Heart right ventricle (tissue), 16 donors: ENCODE data around the gene ACADS. TPM values are rescaled to one million over a fixed set of nuclear protein-coding genes. Genes with fewer than 3 reads are reported as not detected.
"Not testable (repeated sequence)": the region's sequence is repeated elsewhere in the genome, so short reads cannot be mapped to it uniquely, and the experiment has no call there.

Experiments
- ATAC-seq, 8 donors: fragments of 200-7000 bp; cut with Tn5 transposase; one replicate each; pipeline ENCODE4 v1.9.1; 2020; ENCODE audit warnings: mild to moderate bottlenecking in 8 of 8, moderate library complexity in 8 of 8, moderate number of reproducible peaks in 1 of 8
- DNase-seq, 2 donors: peaks; one replicate each; pipeline ENCODE4 v3.0.0-alpha.2; 2020
- H3K27ac ChIP-seq, 10 donors: fragments of 200-600 bp; sonication (generic) in 2 of 10; one replicate each; pipeline versions ENCODE4 v1.5.0 to v1.8.0; 2020 to 2022; ENCODE audit warnings: mild to moderate bottlenecking in 3 of 10
- H3K27me3 ChIP-seq, 7 donors: fragments of 200-600 bp; one replicate each; pipeline ENCODE4 v1.8.0; 2021 to 2022; ENCODE audit warnings: mild to moderate bottlenecking in 2 of 7
- H3K36me3 ChIP-seq, 9 donors: fragments of 200-600 bp; sonication (generic) in 1 of 9; one replicate each; pipeline versions ENCODE4 v1.5.0 to v1.8.0; 2020 to 2022; ENCODE audit warnings: mild to moderate bottlenecking in 2 of 9
- H3K4me1 ChIP-seq, 9 donors: fragments of 200-600 bp; sonication (generic) in 1 of 9; one replicate each; pipeline versions ENCODE4 v1.5.0 to v1.8.0; 2020 to 2022; ENCODE audit warnings: mild to moderate bottlenecking in 4 of 9
- H3K4me3 ChIP-seq, 10 donors: fragments of 200-600 bp; sonication (generic) in 2 of 10; one replicate each; pipeline versions ENCODE4 v1.5.0 to v1.8.0; 2020 to 2022; ENCODE audit warnings: mild to moderate bottlenecking in 7 of 10, moderate library complexity in 2 of 10
- H3K9me3 ChIP-seq, 11 donors: fragments of 200-600 bp in 10 of 11; sonication (generic) in 2 of 11; one replicate each; pipeline versions ENCODE4 v1.5.0 to v1.8.0; 2013 to 2022; ENCODE audit warnings: mild to moderate bottlenecking in 2 of 11, control low read depth in 1 of 11, moderate library complexity in 1 of 11
- CTCF ChIP-seq, 9 donors: fragments of 200-600 bp; sonication (generic) in 2 of 9; IDR thresholded peaks; one replicate each; pipeline versions ENCODE4 v1.5.0 to v1.8.0; 2021 to 2022; ENCODE audit warnings: antibody characterized with exemption in 9 of 9, mild to moderate bottlenecking in 5 of 9, moderate library complexity in 1 of 9
- WGBS, 2 donors: extraction: QIAGEN DNeasy Blood & Tissue Kit; methylation state at CpG; one replicate each; pipeline ENCODE4 v1.1.7; 2013; ENCODE audit warnings: inconsistent platforms in 1 of 2; 5-methylcytosine and 5-hydroxymethylcytosine counted together
- intact Hi-C, 10 donors: fragments of 100-400 bp; cut with DNase I; formaldehyde crosslinking; loops; one replicate each; pipeline versions ENCODE4 v1.11.1 to v1.14.2; 2022
- polyA plus RNA-seq, 2 donors: library from polyadenylated mRNA; stranded (reverse); fragments of 200-250 nt; gene quantifications; one replicate each; pipeline ENCODE4 v1.2.3, GENCODE V29; 2013
- total RNA-seq, 10 donors: library from RNA; stranded (reverse); fragmentation: NEBNext Ultra II Directional in 3 of 10; extraction: Animal tissue kit (Norgen Biotek cat#: 25700) in 3 of 10; gene quantifications; one replicate each; pipeline versions ENCODE4 v1.2.1 to v1.2.4, GENCODE V29; 2021 to 2023
- donor health status: Arrhythmogenic right ventricular cardiomyopathy.
- donor health status: ischemic (EF 13 %, LVEDD 7.1; RV severe dilation, severe dysfunction).
- donor health status: healthy with polysubstance abuse.
- donor health status: DM: no; HTN: yes; CAD: no.
- donor health status: DM: no; HTN: no; CAD: no.
- donor health status: ischemic (EF 25% LVEDD 6.9; RV normal size, moderate dysfunction).
- donor health status: ischemic (EF 25% LVEDD 5.7; RV mildly dilated, moderate dysfunction).
- donor health status: healthy.
- donor health status: DM: yes; HTN: yes; CAD: no.
- donor health status: Ischemic cardiomyopathy.
- donor health status: ischemic (EF 35%, LVEDD 5.7; RV mildly dilated, moderate dysfunction).
- donor health status: nonischemic (EF 11% LVEDD 7.7; RV severe dilation, severe dysfunction).
- donor health status: DM: yes; HTN: yes; CAD: no.
- donor health status: PGD.
- donor health status: ischemic (EF 29% LVEDD 5.4; RV normal size, mild dysfunction).
- donor health status: nonischemic (EF 23%, LVEDD 6.1; RV moderate dilation, normal function).

The ACADS gene
- total and polyA plus RNA-seq, 12 donors, result 64.4 to 119 (median 77.3) TPM

- H3K4me1 ChIP-seq, result peaks cover 0 to 42% (median 24%) of the 10 kb centered on the region in 9 donors
- 65 to 69% methylated on average over 5 of the region's 5 CpGs for WGBS, 2 donors
- no peaks in the 10 kb centered on the region for H3K9me3 ChIP-seq
- H3K36me3 ChIP-seq, result peaks cover 0 to 81% (median 34%) of the 10 kb centered on the region in 9 donors
- ATAC-seq (no peak), DNase-seq (no peak)
- H3K4me3 ChIP-seq, result no peak overlapping the region
- TF ChIP-seq CTCF (IDR thresholded peaks at IDR 0.05), result no peak
- no peaks in the 10 kb centered on the region for H3K27me3 ChIP-seq
- intact Hi-C loops, result loop anchor here in 6 of 10 donors (5.0 to 10.0 kb wide), 4 partner anchors 180 to 250 kb away; partner anchors contain the start of genes HNF1A (in 4 of the 6) and SPPL3 (in 1 of the 6)
- H3K27ac ChIP-seq, result peak overlapping the region in 2 of 10 donors; percentile 85 to 89
Measured at GRCh38 chr12:120724720-120725119, 906 bp upstream of the ACADS start.

- 23 to 26% methylated on average over 14 of the region's 14 CpGs for WGBS, 2 donors
Measured at GRCh38 chr12:120725151-120725658, 421 bp upstream of the ACADS start.

GRCh38 chr12:120726510-120726793 is 826 bp downstream of the ACADS start:
- intact Hi-C loops, result loop anchor here in 6 of 10 donors (5.0 to 10.0 kb wide), 4 partner anchors 178 to 248 kb away; partner anchors contain the start of genes HNF1A (in 4 of the 6) and SPPL3 (in 1 of the 6)
- DNase-seq, result no peak
- H3K4me1 ChIP-seq, result peaks cover 0 to 25% (median 17%) of the 10 kb centered on the region in 9 donors
- H3K27ac ChIP-seq, result peak overlapping the region in 9 of 10 donors; percentile 83 to 91 (median 89)
- ATAC-seq, result no peak
- no peaks in the 10 kb centered on the region for H3K27me3 ChIP-seq
- WGBS, 2 donors, result 78 to 83% methylated on average over 9 of the region's 9 CpGs
- peak overlapping the region; percentile 55 to 90 (median 78) for H3K4me3 ChIP-seq
- no peaks in the 10 kb centered on the region for H3K9me3 ChIP-seq
- TF ChIP-seq CTCF (IDR thresholded peaks at IDR 0.05), result no peak
- H3K36me3 ChIP-seq, result peaks cover 0 to 79% (median 34%) of the 10 kb centered on the region in 9 donors

More at GRCh38 chr12:120725151-120725658, 421 bp upstream of the ACADS start:
- ATAC-seq (no peak), DNase-seq (no peak)
- Histone ChIP-seq H3K9me3 (no peaks in the 10 kb centered on the region), H3K27ac (peak overlapping the region in 8 of 10 donors; percentile 83 to 91 (median 88)), H3K4me1 (peaks cover 0 to 37% (median 24%) of the 10 kb centered on the region in 9 donors), H3K36me3 (peaks cover 0 to 81% (median 31%) of the 10 kb centered on the region in 9 donors), H3K4me3 (peak overlapping the region in 9 of 10 donors; percentile 59 to 90 (median 80)), H3K27me3 (no peaks in the 10 kb centered on the region)
- no peak for TF ChIP-seq CTCF (IDR thresholded peaks at IDR 0.05)
- intact Hi-C loops, result loop anchor here in 6 of 10 donors (5.0 to 10.0 kb wide), 4 partner anchors 180 to 250 kb away; partner anchors contain the start of genes HNF1A (in 4 of the 6) and SPPL3 (in 1 of the 6)

GRCh38 chr12:120726961-120727360 is 1.3 kb downstream of the ACADS start:
- intact Hi-C loops, result loop anchor here in 6 of 10 donors (5.0 to 10.0 kb wide), 4 partner anchors 178 to 248 kb away; partner anchors contain the start of genes HNF1A (in 4 of the 6) and SPPL3 (in 1 of the 6)
- TF ChIP-seq CTCF (IDR thresholded peaks at IDR 0.05), result no peak
- Histone ChIP-seq H3K27ac (peak overlapping the region in 2 of 10 donors; percentile 91), H3K4me3 (peak overlapping the region in 2 of 10 donors; percentile 0 to 90), H3K9me3 (no peaks in the 10 kb centered on the region), H3K36me3 (peaks cover 0 to 74% (median 29%) of the 10 kb centered on the region in 9 donors), H3K27me3 (no peaks in the 10 kb centered on the region), H3K4me1 (peaks cover 0 to 23% (median 12%) of the 10 kb centered on the region in 9 donors)
- DNase-seq, result no peak
- no peak for ATAC-seq
- WGBS, 2 donors, result 96 to 97% methylated on average over 9 of the region's 9 CpGs

- not testable (repeated sequence) for H3K27me3 ChIP-seq, H3K4me3 ChIP-seq, H3K9me3 ChIP-seq, H3K4me1 ChIP-seq, H3K27ac ChIP-seq, DNase-seq, ATAC-seq
- H3K36me3 ChIP-seq, result peaks cover 0 to 64% (median 22%) of the 10 kb centered on the region in 9 donors
- intact Hi-C loops, result loop anchor here in 1 of 10 donors (10.0 kb wide), 1 partner anchor 243 kb away; the partner anchor contains the start of gene HNF1A
- whole genome bisulfite sequencing, 2 donors, result 96 to 98% methylated on average over 35 of the region's 35 CpGs
Measured at GRCh38 chr12:120732198-120732597, 6.6 kb downstream of the ACADS start.
